ENCODE results near the gene DRC1. TPM values are rescaled to one million over a fixed set of nuclear protein-coding genes. Genes with fewer than 3 reads are reported as not detected.

The DRC1 gene
- total RNA-seq, 4 donors from 2014 or later = 0.85 to 2.4 (median 1.9) TPM; not detected in 1

GRCh38 chr2:26471766-26472706 is 70.3 kb downstream of the DRC1 start:
- H3K27me3 ChIP-seq = no peaks in the 10 kb centered on the region
- no peaks in the 10 kb centered on the region for H3K36me3 ChIP-seq
- DNase-seq = no peak
- H3K4me1 ChIP-seq = no peaks in the 10 kb centered on the region
- intact Hi-C loops (cut with DNase I; ENCODE audit: low total_unique reads) = no loop called here
- TF ChIP-seq POLR2A (IDR thresholded peaks at IDR 0.05) (no peak), CTCF (IDR thresholded peaks at IDR 0.05) (no peak)
- H3K27ac ChIP-seq = no peak overlapping the region
- no peaks in the 10 kb centered on the region for H3K9me3 ChIP-seq
- no peak overlapping the region for H3K4me3 ChIP-seq

GRCh38 chr2:26472821-26473655 is 71.3 kb downstream of the DRC1 start:
- Histone ChIP-seq H3K27ac (no peak overlapping the region), H3K4me1 (no peaks in the 10 kb centered on the region), H3K27me3 (no peaks in the 10 kb centered on the region), H3K9me3 (no peaks in the 10 kb centered on the region), H3K36me3 (no peaks in the 10 kb centered on the region), H3K4me3 (no peak overlapping the region)
- intact Hi-C loops (cut with DNase I; ENCODE audit: low total_unique reads) = no loop called here
- TF ChIP-seq CTCF (IDR thresholded peaks at IDR 0.05) (no peak), POLR2A (IDR thresholded peaks at IDR 0.05) (no peak)
- no peak for DNase-seq

- Histone ChIP-seq H3K27me3 (no peaks in the 10 kb centered on the region), H3K36me3 (no peaks in the 10 kb centered on the region), H3K27ac (no peak overlapping the region), H3K9me3 (no peaks in the 10 kb centered on the region), H3K4me3 (no peak overlapping the region), H3K4me1 (no peaks in the 10 kb centered on the region)
- no peak for TF ChIP-seq POLR2A (IDR thresholded peaks at IDR 0.05)
- TF ChIP-seq CTCF (IDR thresholded peaks at IDR 0.05) = no peak
- intact Hi-C loops (cut with DNase I; ENCODE audit: low total_unique reads) = no loop called here
- no peak for DNase-seq
Measured at GRCh38 chr2:26473796-26474195, 72.1 kb downstream of the DRC1 start.

GRCh38 chr2:26474261-26474785 is 72.6 kb downstream of the DRC1 start:
- Histone ChIP-seq H3K4me3 (no peak overlapping the region), H3K27ac (no peak overlapping the region), H3K27me3 (no peaks in the 10 kb centered on the region), H3K4me1 (no peaks in the 10 kb centered on the region), H3K9me3 (no peaks in the 10 kb centered on the region), H3K36me3 (no peaks in the 10 kb centered on the region)
- TF ChIP-seq POLR2A (IDR thresholded peaks at IDR 0.05) = no peak
- TF ChIP-seq CTCF (IDR thresholded peaks at IDR 0.05) = no peak
- intact Hi-C loops (cut with DNase I; ENCODE audit: low total_unique reads) = no loop called here
- no peak for DNase-seq

All from uterus (tissue), 4 donors.